A549 (cell line): ENCODE measurements around the gene MYL12A. TPM values are rescaled to one million over a fixed set of nuclear protein-coding genes. Genes with fewer than 3 reads are reported as not detected.

ENCODE experiments used
- ATAC-seq, 2 experiments: fragments of 200-7000 bp in 1 of 2; fragments of >200 bp in 1 of 2; cut with Nextera tagmentation in 1 of 2; cut with Tn5 transposase in 1 of 2; 3 replicates each; pipeline versions ENCODE4 v1.8.0 to v1.9.1; 2018 to 2020; ENCODE audit warnings: mild to moderate bottlenecking in 1 of 2, moderate library complexity in 1 of 2
- CTCF ChIA-PET: fragments of 300-600 bp; sonication (Branson Sonifier 250); formaldehyde crosslinking; extraction: SDS; loops from one replicate; lab custom pipeline; 2021; ENCODE audit warnings: antibody characterized with exemption, inconsistent platforms; lab: Yijun Ruan, JAX
- POLR2A ChIA-PET: fragments of 350-600 bp; formaldehyde crosslinking; extraction: SDS; loops from one replicate; lab custom pipeline; 2021; ENCODE audit warnings: antibody characterized with exemption, inconsistent platforms; lab: Yijun Ruan, JAX
- DNase-seq, 2 experiments: peaks; one replicate each; pipeline versions ENCODE4 v3.0.0 to v3.0.0-alpha.2; 2011 to 2016; ENCODE audit warnings: low read depth in 1 of 2, low spot score in 1 of 2
- FAIRE-seq: peaks from 2 replicates; lab custom pipeline; 2011; peaks lifted over from hg19 to GRCh38; lab: Jason Lieb, UNC
- H3K27ac ChIP-seq, 2 experiments: fragments of >200 bp; sonication (Bioruptor Twin); formaldehyde crosslinking; 3 replicates each; pipeline ENCODE4 v1.5.1; 2016 to 2017
- H3K4me1 ChIP-seq: fragments of >200 bp; sonication (Bioruptor Twin); formaldehyde crosslinking; 3 replicates; pipeline ENCODE4 v1.6.1; 2016
- H3K4me2 ChIP-seq: fragments of >200 bp; sonication (Bioruptor Twin); formaldehyde crosslinking; 3 replicates; pipeline ENCODE4 v1.6.1; 2016
- H3K4me3 ChIP-seq: fragments of >200 bp; sonication (Bioruptor Twin); formaldehyde crosslinking; 3 replicates; pipeline ENCODE4 v1.5.1; 2016
- H3K9me3 ChIP-seq: fragments of >200 bp; sonication (Bioruptor Twin); formaldehyde crosslinking; 3 replicates; pipeline ENCODE4 v1.6.1; 2016
- BHLHE40 ChIP-seq: IDR thresholded peaks from 2 replicates; pipeline ENCODE4 v1.6.1; 2012; ENCODE audit warnings: low read depth, low read length, inconsistent platforms
- CBX8 ChIP-seq: fragments of 200-600 bp; sonication (generic); IDR thresholded peaks from 2 replicates; pipeline ENCODE4 v1.6.1; 2016
- EHMT2 ChIP-seq: fragments of 200-600 bp; sonication (generic); IDR thresholded peaks from 2 replicates; pipeline ENCODE4 v1.6.1; 2016; ENCODE audit warnings: antibody characterized with exemption, low read depth, mild to moderate bottlenecking, moderate library complexity
- EP300 ChIP-seq, 2 experiments: fragments of >200 bp; sonication (Bioruptor Twin); formaldehyde crosslinking; IDR thresholded peaks; 2 replicates in 1 of 2; 3 replicates in 1 of 2; pipeline ENCODE4 v1.6.1; 2016 to 2017
- FOSB ChIP-seq: fragments of 250-450 bp; sonication (Bioruptor Pico); IDR thresholded peaks from 2 replicates; pipeline ENCODE4 v1.5.0; 2020; ENCODE audit warnings: mild to moderate bottlenecking, moderate library complexity
- GATA3 ChIP-seq: IDR thresholded peaks from 2 replicates; pipeline ENCODE4 v1.6.1; 2012; ENCODE audit warnings: borderline replicate concordance
- HDAC2 ChIP-seq: fragments of 200-600 bp; sonication (generic); IDR thresholded peaks from 2 replicates; pipeline ENCODE4 v1.6.1; 2016
- HEYL ChIP-seq: fragments of 250-450 bp; sonication (Bioruptor Pico); IDR thresholded peaks from 2 replicates; pipeline ENCODE4 v1.8.0; 2021; ENCODE audit warnings: mild to moderate bottlenecking, moderate library complexity
- HOXA7 ChIP-seq: fragments of 250-450 bp; sonication (Bioruptor Pico); IDR thresholded peaks from 2 replicates; pipeline ENCODE4 v1.5.0; 2020; ENCODE audit warnings: mild to moderate bottlenecking, moderate library complexity
- HOXB5 ChIP-seq: fragments of 250-450 bp; sonication (Bioruptor Pico); IDR thresholded peaks from 2 replicates; pipeline ENCODE4 v1.5.0; 2020; ENCODE audit warnings: mild to moderate bottlenecking, moderate library complexity
- JUN ChIP-seq, 2 experiments: fragments of >200 bp; sonication (Bioruptor Twin); formaldehyde crosslinking; IDR thresholded peaks; 2 replicates in 1 of 2; 3 replicates in 1 of 2; pipeline ENCODE4 v1.6.1; 2016 to 2017
- MAZ ChIP-seq: fragments of 150-350 bp; IDR thresholded peaks from 2 replicates; pipeline ENCODE4 v1.6.1; 2014; ENCODE audit warnings: antibody characterized with exemption, low read depth, low read length, borderline replicate concordance
- MYC ChIP-seq: IDR thresholded peaks from 2 replicates; pipeline ENCODE4 v1.6.1; 2012; ENCODE audit warnings: mild to moderate bottlenecking, inconsistent platforms, low read length, improper control_type of control experiment, borderline replicate concordance
- NFE2L2 ChIP-seq: fragments of 150-350 bp; conservative IDR thresholded peaks from 2 replicates; pipeline ENCODE4 v1.6.1; 2014; ENCODE audit warnings: low read length
- POLR2A ChIP-seq: IDR thresholded peaks from 2 replicates; pipeline ENCODE4 v1.6.1; 2012; ENCODE audit warnings: mild to moderate bottlenecking, low read length
- POLR2AphosphoS2 ChIP-seq: conservative IDR thresholded peaks from 2 replicates; pipeline ENCODE4 v1.6.1; 2012; ENCODE audit warnings: low read length, improper control_type of control experiment, inconsistent platforms
- RAD21 ChIP-seq, 2 experiments: fragments of >200 bp in 1 of 2; sonication (Bioruptor Twin) in 1 of 2; formaldehyde crosslinking in 1 of 2; IDR thresholded peaks in 1 of 2; conservative IDR thresholded peaks in 1 of 2; 2 replicates in 1 of 2; 3 replicates in 1 of 2; pipeline ENCODE4 v1.6.1; 2012 to 2018; ENCODE audit warnings: inconsistent platforms in 1 of 2
- RCOR1 ChIP-seq: fragments of 150-350 bp; IDR thresholded peaks from 2 replicates; pipeline ENCODE4 v1.6.1; 2014; ENCODE audit warnings: antibody characterized with exemption, low read length, low read depth
- RFX5 ChIP-seq: fragments of 450-650 bp; IDR thresholded peaks from 2 replicates; pipeline ENCODE4 v1.7.1; 2014; ENCODE audit warnings: antibody characterized with exemption, mild to moderate bottlenecking, moderate library complexity
- RNF2 ChIP-seq: fragments of 200-600 bp; sonication (generic); IDR thresholded peaks from 2 replicates; pipeline ENCODE4 v1.6.1; 2016; ENCODE audit warnings: low read depth, mild to moderate bottlenecking, antibody characterized with exemption, moderate library complexity, borderline replicate concordance
- ZNF302 ChIP-seq: fragments of 250-450 bp; sonication (Bioruptor Pico); IDR thresholded peaks from 2 replicates; pipeline ENCODE4 v1.9.0; 2021; ENCODE audit warnings: inconsistent platforms, mild to moderate bottlenecking, moderate library complexity
- WGBS: methylation state at CpG from one replicate; pipeline ENCODE4 v1.1.6; 2017; ENCODE audit errors: missing lambda C conversion rate; 5-methylcytosine and 5-hydroxymethylcytosine counted together
- polyA plus RNA-seq, 4 experiments: library from polyadenylated mRNA; depleted of rRNA in 3 of 4; stranded (reverse); fragments of >200 nt; fragmentation: RNase III in 1 of 4; extraction: RNeasy Plus Mini Kit Qiagen cat#74134 plus additional on column Dnase treatment in 1 of 4; gene quantifications; 2 replicates in 3 of 4; 3 replicates in 1 of 4; pipeline ENCODE4 v1.2.3, GENCODE V29; 2011 to 2017
- TF ChIP-seq, protein P1 (sequence below): IDR thresholded peaks from 2 replicates; pipeline ENCODE4 v1.6.1; 2012; ENCODE audit warnings: low read depth, borderline replicate concordance
- TF ChIP-seq, protein P2 (sequence below): fragments of 150-350 bp; IDR thresholded peaks from 2 replicates; pipeline ENCODE4 v1.6.1; 2014; ENCODE audit warnings: low read depth, mild to moderate bottlenecking, low read length

The MYL12A gene
- polyA plus RNA-seq, 2 of the 4 experiments (the other 2 are of a cell fraction): 510 to 514 TPM

DNA sequence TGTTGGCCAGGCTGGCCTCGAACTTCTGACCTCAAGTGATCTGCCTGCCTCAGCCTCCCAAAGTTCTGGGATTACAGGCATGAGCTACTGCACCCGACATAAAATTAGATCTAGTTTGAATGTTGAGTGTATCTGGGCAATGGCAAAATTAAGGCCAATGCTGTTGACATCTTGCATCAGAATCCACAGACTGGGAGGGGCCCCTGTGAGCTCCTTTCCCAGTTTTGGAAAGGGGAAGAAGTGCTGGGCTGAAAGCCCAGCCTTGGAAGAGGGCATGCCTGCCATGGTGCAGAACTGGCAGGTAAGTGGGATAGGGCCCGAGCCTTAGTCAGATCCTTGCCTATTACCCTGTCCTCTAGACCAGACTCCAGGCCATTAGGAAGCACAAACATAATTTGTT is 23.4 kb upstream of the MYL12A start:
- no peak for ATAC-seq
- POLR2A ChIA-PET: no interaction called here
- H3K4me1 ChIP-seq: peaks cover 1% of the 10 kb centered on the region; the same call in 1 of the 3 replicates
- no peak overlapping the region for H3K27ac ChIP-seq
- CTCF ChIA-PET: no interaction called here
- WGBS: 90% methylated on average over 2 of the region's 3 CpGs
- no peak for DNase-seq
- TF ChIP-seq RAD21 (conservative IDR thresholded peaks at IDR 0.05 in 1 of 2, IDR thresholded peaks at IDR 0.05 in 1 of 2): no peak
- no peak for TF ChIP-seq POLR2AphosphoS2
- no peak for TF ChIP-seq HEYL (CRISPR knock-in tag)
- TF ChIP-seq FOSB: no peak
- no peak for FAIRE-seq
- H3K4me3 ChIP-seq: no peak overlapping the region
- H3K9me3 ChIP-seq: no peaks in the 10 kb centered on the region
- no peak overlapping the region for H3K4me2 ChIP-seq

DNA sequence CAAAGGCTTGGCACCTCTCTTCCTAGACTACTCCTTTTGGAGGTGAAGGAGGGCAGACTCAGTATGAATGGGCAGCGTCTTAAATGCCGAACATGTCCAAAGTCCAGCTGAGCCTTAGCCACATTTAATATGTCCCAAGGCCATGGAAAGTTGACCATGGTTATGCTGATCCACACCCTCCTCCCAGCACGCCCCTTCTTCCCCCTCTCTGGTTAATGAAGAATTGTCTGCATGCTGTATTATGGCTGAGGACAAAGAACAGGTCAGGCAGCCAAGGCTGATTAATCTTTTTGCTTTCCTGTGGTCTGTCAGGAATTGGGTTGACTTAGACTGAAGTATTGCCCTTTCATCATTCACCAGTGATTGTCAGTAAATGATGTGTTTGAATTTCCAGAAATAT is 22.0 kb upstream of the MYL12A start:
- no peak overlapping the region for H3K4me2 ChIP-seq
- H3K9me3 ChIP-seq: no peaks in the 10 kb centered on the region
- CTCF ChIA-PET: interaction anchor here (1.5 kb wide), 1 partner anchor 20 kb away, joined by 4 read pairs; no protein-coding TSS in a partner anchor
- no peak for DNase-seq
- no peaks in the 10 kb centered on the region for H3K4me1 ChIP-seq
- H3K4me3 ChIP-seq: no peak overlapping the region
- no peak for TF ChIP-seq BHLHE40
- TF ChIP-seq, protein P1, sequence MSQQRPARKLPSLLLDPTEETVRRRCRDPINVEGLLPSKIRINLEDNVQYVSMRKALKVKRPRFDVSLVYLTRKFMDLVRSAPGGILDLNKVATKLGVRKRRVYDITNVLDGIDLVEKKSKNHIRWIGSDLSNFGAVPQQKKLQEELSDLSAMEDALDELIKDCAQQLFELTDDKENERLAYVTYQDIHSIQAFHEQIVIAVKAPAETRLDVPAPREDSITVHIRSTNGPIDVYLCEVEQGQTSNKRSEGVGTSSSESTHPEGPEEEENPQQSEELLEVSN: no peak
- TF ChIP-seq GATA3: no peak
- no peak for TF ChIP-seq CBX8
- no peak for TF ChIP-seq EHMT2
- TF ChIP-seq, protein P2, sequence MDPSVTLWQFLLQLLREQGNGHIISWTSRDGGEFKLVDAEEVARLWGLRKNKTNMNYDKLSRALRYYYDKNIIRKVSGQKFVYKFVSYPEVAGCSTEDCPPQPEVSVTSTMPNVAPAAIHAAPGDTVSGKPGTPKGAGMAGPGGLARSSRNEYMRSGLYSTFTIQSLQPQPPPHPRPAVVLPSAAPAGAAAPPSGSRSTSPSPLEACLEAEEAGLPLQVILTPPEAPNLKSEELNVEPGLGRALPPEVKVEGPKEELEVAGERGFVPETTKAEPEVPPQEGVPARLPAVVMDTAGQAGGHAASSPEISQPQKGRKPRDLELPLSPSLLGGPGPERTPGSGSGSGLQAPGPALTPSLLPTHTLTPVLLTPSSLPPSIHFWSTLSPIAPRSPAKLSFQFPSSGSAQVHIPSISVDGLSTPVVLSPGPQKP: no peak
- no peak for TF ChIP-seq HOXB5 (CRISPR knock-in tag)
- no peak for TF ChIP-seq RFX5
- POLR2A ChIA-PET: no interaction called here
- no peak for FAIRE-seq
- H3K27ac ChIP-seq: no peak overlapping the region
- no peak for ATAC-seq
- 72% methylated on average over 3 of the region's 3 CpGs for WGBS

DNA sequence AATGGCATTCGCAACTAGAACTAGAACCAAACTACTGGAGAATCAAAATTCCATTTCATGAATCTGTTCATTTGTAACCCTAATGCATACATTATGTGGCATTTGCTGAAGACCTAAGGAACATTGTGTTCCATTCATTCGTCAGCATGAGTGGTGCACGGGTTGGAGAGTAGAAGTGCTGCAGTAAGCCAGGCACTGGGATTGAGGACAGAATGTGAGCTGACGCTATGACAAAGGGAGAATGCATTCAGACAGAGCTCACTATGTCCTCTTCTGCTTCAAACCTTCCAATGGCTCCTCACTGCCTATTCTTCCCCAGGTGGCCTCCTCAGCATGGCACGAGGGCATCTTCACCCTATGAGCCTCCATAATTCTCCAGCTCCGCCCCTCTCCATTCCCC is 21.6 kb upstream of the MYL12A start:
- Histone ChIP-seq H3K4me2 (no peak overlapping the region), H3K4me1 (no peaks in the 10 kb centered on the region), H3K27ac (no peak overlapping the region; a peak in 1 of 6 replicates), H3K9me3 (no peaks in the 10 kb centered on the region), H3K4me3 (no peak overlapping the region)
- no peak for DNase-seq
- 92% methylated on average over 6 of the region's 6 CpGs for WGBS
- ChIA-PET POLR2A (no interaction called here), CTCF (interaction anchor here (1.5 kb wide), 1 partner anchor 19 kb away, joined by 4 read pairs; no protein-coding TSS in a partner anchor)
- no peak for ATAC-seq
- no peak for TF ChIP-seq CBX8
- TF ChIP-seq RCOR1: no peak
- no peak for TF ChIP-seq JUN (IDR thresholded peaks at IDR 0.05)
- TF ChIP-seq EP300 (IDR thresholded peaks at IDR 0.05): no peak
- no peak for TF ChIP-seq NFE2L2
- TF ChIP-seq HDAC2: no peak
- no peak for TF ChIP-seq ZNF302 (CRISPR knock-in tag)
- no peak for TF ChIP-seq POLR2A
- no peak for TF ChIP-seq MAZ
- TF ChIP-seq RFX5: no peak
- TF ChIP-seq HOXA7 (CRISPR knock-in tag): no peak
- no peak for TF ChIP-seq BHLHE40
- TF ChIP-seq FOSB: no peak
- no peak for TF ChIP-seq GATA3
- no peak for TF ChIP-seq RNF2
- TF ChIP-seq MYC: no peak
- no peak for FAIRE-seq
